BJ (cell line): ENCODE measurements around the gene TRIM6. TPM values are rescaled to one million over a fixed set of nuclear protein-coding genes. Genes with fewer than 3 reads are reported as not detected.

ENCODE experiments used
- CTCF ChIA-PET: fragments of 350-600 bp; formaldehyde crosslinking; extraction: SDS; loops from one replicate; lab custom pipeline; 2021; ENCODE audit warnings: antibody characterized with exemption, inconsistent platforms; lab: Yijun Ruan, JAX
- POLR2A ChIA-PET: fragments of 300-600 bp; sonication (Branson Sonifier 250); formaldehyde crosslinking; extraction: SDS; loops from one replicate; lab custom pipeline; 2021; ENCODE audit warnings: antibody characterized with exemption; lab: Charles Lee
- DNase-seq: peaks from one replicate; pipeline ENCODE4 v3.0.0-alpha.2; 2011; ENCODE audit warnings: low read depth
- H3K27me3 ChIP-seq: 2 replicates; pipeline ENCODE4 v1.6.0; 2011; ENCODE audit warnings: low read length; ENCODE audit not compliant: control insufficient read depth, insufficient read depth
- H3K36me3 ChIP-seq: 2 replicates; pipeline ENCODE4 v1.5.1; 2011; ENCODE audit warnings: low read length; ENCODE audit not compliant: control insufficient read depth, insufficient read depth
- H3K4me3 ChIP-seq: 2 replicates; pipeline ENCODE4 v1.5.1; 2011; ENCODE audit warnings: low read depth, mild to moderate bottlenecking, control low read depth, low read length
- polyA plus RNA-seq: library from polyadenylated mRNA; depleted of rRNA; stranded (reverse); fragments of >200 nt; gene quantifications from 2 replicates; pipeline ENCODE4 v1.2.3, GENCODE V29; 2011
- TF ChIP-seq, protein P1 (sequence below): IDR thresholded peaks from 2 replicates; pipeline ENCODE4 v1.5.1; 2011; ENCODE audit warnings: low read depth, mild to moderate bottlenecking, control low read depth, inconsistent platforms, low read length, moderate library complexity; ENCODE audit not compliant: insufficient read depth

Gene TRIM6
- polyA plus RNA-seq, 1 experiment: 3.8 TPM

DNA sequence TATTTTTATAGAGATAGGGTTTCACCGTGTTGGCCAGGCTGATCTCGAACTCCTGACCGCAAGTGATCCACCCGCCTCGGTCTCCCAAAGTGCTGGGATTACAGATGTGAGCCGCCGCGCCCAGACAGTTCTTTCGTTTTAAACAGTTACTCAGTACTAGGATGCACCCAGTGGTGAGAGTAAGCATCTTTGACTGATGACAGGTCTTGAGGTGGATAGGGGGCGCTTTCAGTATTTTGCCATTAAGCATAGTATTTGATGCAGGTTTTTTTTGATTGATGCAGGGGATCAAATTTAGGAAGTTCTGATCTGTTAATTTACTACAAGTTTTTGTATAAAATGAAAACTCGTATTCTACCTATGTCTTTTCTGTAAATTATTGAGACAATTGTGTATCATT, 15.2 kb downstream of the TRIM6 start:
- Histone ChIP-seq H3K27me3 (no peaks in the 10 kb centered on the region), H3K4me3 (no peak overlapping the region), H3K36me3 (no peaks in the 10 kb centered on the region)
- POLR2A ChIA-PET: no interaction called here
- CTCF ChIA-PET: interaction anchor here (1.1 kb wide), 1 partner anchor 12 kb away, joined by 3 read pairs; no protein-coding TSS in a partner anchor
- DNase-seq: no peak
- TF ChIP-seq, protein P1, sequence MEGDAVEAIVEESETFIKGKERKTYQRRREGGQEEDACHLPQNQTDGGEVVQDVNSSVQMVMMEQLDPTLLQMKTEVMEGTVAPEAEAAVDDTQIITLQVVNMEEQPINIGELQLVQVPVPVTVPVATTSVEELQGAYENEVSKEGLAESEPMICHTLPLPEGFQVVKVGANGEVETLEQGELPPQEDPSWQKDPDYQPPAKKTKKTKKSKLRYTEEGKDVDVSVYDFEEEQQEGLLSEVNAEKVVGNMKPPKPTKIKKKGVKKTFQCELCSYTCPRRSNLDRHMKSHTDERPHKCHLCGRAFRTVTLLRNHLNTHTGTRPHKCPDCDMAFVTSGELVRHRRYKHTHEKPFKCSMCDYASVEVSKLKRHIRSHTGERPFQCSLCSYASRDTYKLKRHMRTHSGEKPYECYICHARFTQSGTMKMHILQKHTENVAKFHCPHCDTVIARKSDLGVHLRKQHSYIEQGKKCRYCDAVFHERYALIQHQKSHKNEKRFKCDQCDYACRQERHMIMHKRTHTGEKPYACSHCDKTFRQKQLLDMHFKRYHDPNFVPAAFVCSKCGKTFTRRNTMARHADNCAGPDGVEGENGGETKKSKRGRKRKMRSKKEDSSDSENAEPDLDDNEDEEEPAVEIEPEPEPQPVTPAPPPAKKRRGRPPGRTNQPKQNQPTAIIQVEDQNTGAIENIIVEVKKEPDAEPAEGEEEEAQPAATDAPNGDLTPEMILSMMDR: no peak

DNA sequence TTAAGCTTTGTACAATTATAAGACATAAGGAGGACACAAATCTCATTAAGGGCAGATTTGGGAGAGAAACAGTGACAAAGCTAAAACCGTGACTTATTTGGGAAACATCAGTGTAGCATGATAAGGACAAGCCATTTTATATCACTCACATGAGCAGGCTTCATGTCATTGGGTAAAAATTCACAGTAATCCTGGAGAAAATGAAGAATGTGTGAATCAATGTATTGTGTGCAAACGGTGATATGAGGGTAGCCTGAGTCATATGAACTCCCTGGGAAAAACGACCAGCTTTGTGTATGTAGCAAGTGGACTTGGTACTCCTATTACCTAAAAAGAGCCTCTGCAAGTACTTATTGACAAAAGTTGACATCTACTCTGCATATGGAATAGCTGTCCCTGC, 22.4 kb downstream of the TRIM6 start:
- peak; percentile 36 for DNase-seq
- Histone ChIP-seq H3K4me3 (no peak overlapping the region), H3K27me3 (no peaks in the 10 kb centered on the region), H3K36me3 (no peaks in the 10 kb centered on the region)
- CTCF ChIA-PET: interaction anchor here (1.6 kb wide), 2 partner anchors 12 to 16 kb away, joined by 4 to 9 read pairs; no protein-coding TSS in a partner anchor
- POLR2A ChIA-PET: no interaction called here
- TF ChIP-seq, protein P1: no peak

DNA sequence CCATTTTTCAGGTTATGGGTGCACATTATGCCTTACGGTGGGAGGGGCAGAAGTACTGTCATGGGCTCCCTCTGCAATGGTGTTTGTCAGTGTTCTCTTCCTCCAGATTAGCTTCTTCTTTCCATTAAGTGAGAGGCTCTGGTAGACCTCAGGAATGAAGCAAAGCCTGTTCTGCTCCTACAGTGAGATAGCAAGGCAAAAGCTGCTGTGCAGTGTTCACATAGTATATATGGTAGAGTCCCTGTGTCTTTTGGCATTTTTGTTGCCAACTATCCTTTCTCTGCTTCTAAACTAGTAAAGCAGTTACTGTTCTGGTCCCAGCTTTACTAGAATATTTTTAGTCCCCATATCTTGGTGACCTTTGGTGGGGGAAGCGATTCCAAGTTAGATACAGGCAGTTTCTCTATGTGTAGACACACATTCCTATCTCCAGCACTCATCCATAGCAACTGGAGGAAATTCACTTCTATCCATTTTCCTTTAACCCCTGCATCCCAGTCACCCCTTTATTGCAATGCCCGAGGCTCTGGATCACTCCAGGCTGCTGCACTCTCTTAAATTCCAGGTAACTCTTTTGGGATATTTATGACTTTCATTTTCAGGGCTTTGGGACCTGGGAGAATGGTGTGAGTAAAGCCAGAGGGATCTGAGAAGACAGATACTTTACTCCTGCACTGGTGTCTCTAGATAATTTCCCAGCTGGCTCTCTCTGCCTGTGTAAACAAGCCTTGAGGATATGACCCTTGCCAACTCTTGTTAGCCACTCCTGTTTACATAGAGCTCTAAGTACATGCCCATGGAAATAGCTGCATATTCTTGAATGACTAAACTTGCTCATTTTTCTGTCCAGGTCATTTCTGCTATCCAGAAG, 24.4 kb downstream of the TRIM6 start:
- ChIA-PET CTCF (interaction anchor here (0.8 to 1.4 kb wide), 2 partner anchors 20 to 64 kb away, joined by 4 read pairs; partner anchors contain the start of gene TRIM5), POLR2A (interaction anchor here (1.2 kb wide), 1 partner anchor 70 kb away, joined by 8 read pairs; no protein-coding TSS in a partner anchor)
- no peaks in the 10 kb centered on the region for H3K27me3 ChIP-seq
- no peak overlapping the region for H3K4me3 ChIP-seq
- no peaks in the 10 kb centered on the region for H3K36me3 ChIP-seq
- peak; percentile 52 for DNase-seq
- TF ChIP-seq, protein P1: no peak

DNA sequence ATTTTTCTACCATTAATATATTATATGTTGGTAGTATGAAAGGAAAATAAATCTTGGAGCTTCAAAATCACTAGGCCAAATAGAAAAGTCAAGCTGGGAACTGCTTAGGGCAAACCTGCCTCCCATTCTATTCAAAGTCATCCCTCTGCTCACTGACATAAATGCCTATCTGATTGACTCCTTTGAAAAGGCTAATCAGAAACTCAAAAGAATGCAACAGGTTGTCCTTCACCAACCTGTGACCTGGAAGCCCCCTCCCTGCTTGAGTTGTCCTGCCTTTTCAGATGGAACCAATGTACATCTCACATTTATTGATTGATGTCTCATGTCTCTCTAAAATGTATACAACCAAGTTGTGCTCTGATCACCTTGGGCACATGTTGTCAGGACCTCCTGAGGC, 25.1 kb downstream of the TRIM6 start:
- DNase-seq: no peak
- Histone ChIP-seq H3K27me3 (no peaks in the 10 kb centered on the region), H3K4me3 (no peak overlapping the region), H3K36me3 (no peaks in the 10 kb centered on the region)
- ChIA-PET POLR2A (no interaction called here), CTCF (interaction anchor here (1.4 kb wide), 1 partner anchor 63 kb away, joined by 4 read pairs; the partner anchor contains the start of gene TRIM5)
- TF ChIP-seq, protein P1: no peak

DNA sequence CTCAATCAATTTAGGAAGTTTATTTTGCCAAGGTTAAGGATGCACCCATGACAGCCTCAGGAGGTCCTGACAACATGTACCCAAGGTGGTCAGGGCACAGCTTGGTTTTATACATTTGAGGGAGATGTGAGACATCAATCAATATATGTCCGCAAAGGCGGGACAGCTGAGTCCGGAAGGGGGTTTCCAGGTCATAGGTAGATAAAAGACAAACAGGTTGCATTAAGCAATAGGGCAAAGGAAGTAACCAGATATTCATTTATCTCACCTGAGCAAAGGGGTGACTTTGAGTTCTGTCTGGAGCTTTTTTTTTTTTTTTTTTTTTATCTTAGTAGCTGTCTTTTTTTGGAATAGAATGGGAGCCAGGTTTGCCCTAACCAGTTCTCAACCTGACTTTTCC, 26.4 kb downstream of the TRIM6 start:
- no peak for DNase-seq
- Histone ChIP-seq H3K36me3 (no peaks in the 10 kb centered on the region), H3K4me3 (no peak overlapping the region), H3K27me3 (no peaks in the 10 kb centered on the region)
- POLR2A ChIA-PET: interaction anchor here (0.6 kb wide), 1 partner anchor 62 kb away, joined by 6 read pairs; no protein-coding TSS in a partner anchor
- CTCF ChIA-PET: no interaction called here
- TF ChIP-seq, protein P1: no peak
